PC-9 (cell line): ENCODE measurements around the gene IRF9.

ENCODE experiments used
- CTCF ChIP-seq: fragments of 200-600 bp; sonication (generic); conservative IDR thresholded peaks from 2 replicates; pipeline ENCODE4 v1.6.1; 2017; ENCODE audit warnings: mixed run types, antibody characterized with exemption, mild to moderate bottlenecking, moderate library complexity
- EZH2 ChIP-seq: fragments of 200-600 bp; sonication (generic); IDR thresholded peaks from 2 replicates; pipeline ENCODE4 v1.8.0; 2017; ENCODE audit warnings: antibody characterized with exemption, low read depth

GRCh38 chr14:24113801-24114531 lies 47.1 kb upstream of the IRF9 start:
- TF ChIP-seq CTCF (no peak), EZH2 (no peak)
